ENCODE measurements around the gene PPP3R1. TPM values are rescaled to one million over a fixed set of nuclear protein-coding genes. Genes with fewer than 3 reads are reported as not detected.

The PPP3R1 gene
- total and polyA plus RNA-seq, 2 of the 8 experiments (the other 6 are each of a cell fraction or from before 2014, with no cell fraction given): 9.3 to 85.1 TPM

DNA sequence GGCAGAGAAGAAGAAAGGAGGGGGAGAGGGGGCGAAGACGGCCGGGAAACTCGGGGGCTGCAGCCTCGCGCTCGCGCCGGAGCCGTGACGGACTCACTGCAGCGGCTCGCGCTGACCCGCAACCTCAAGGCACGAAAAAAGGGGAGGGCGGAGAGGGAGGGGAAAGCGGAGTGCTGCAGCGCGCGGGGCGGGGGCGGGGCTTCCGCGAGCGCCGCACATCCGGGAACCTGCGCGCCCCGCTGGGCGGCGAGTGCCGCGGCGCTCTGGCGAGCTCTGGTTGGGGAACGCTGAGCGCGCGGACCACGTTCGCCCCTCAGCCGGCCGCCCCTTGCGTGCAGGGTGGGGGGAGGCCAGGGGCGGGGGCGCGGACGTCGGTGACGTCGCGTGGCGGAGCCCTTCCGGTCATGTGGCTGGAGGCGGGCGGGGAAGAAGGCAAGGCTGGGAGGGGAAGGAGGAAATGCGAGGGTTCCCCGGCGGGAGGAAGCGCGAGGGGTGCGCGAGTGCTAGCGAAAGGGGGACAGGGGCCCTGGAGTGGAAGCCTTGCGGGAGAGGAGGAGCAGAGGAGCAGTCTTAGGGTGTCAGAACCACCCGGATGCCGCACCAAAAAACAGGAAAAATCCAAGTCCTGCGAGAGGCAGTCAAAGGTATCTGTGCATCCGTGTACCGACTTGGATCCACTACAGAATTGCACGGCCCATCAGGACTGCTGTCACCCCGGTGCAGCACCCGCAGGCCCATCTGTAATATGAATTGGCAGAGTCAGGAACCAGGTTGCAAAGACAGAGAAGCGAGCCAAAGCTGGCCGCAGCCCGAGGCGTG lies at the start of gene PPP3R1 (continued):
- TF ChIP-seq FOSL1 (IDR thresholded peaks at IDR 0.05; ENCODE audit: insufficient read depth, low read depth, low read length) (no peak), YY1 (IDR thresholded peaks at IDR 0.05; ENCODE audit: low read depth, low read length) (0 out of 2 replicates have a peak, but pooled peaks have one; percentile 24), SAP30 (IDR thresholded peaks at IDR 0.05; ENCODE audit: insufficient read depth, insufficient replicate concordance, low read length) (no peak), TAF1 (IDR thresholded peaks at IDR 0.05; ENCODE audit: low read depth, low read length) (peak; percentile 65), USF2 (IDR thresholded peaks at IDR 0.05; ENCODE audit: low read length) (peak; percentile 65), BACH1 (IDR thresholded peaks at IDR 0.05; ENCODE audit: low read length) (no peak), BRCA1 (IDR thresholded peaks at IDR 0.05; ENCODE audit: low read depth, low read length) (no peak), RBBP5 (IDR thresholded peaks at IDR 0.05; ENCODE audit: borderline replicate concordance, low read depth, low read length) (0 out of 2 replicates have a peak, but pooled peaks have one; percentile 36), CREB1 (IDR thresholded peaks at IDR 0.05) (peak; percentile 89), SUZ12 (IDR thresholded peaks at IDR 0.05; ENCODE audit: low read length) (no peak), CHD2 (IDR thresholded peaks at IDR 0.05; ENCODE audit: low read length) (no peak), POLR2AphosphoS5 (IDR thresholded peaks at IDR 0.05; ENCODE audit: low read depth, low read length) (peak; percentile 59), CBX5 (IDR thresholded peaks at IDR 0.05; ENCODE audit: low read depth, low read length) (no peak), KDM1A (IDR thresholded peaks at IDR 0.05; ENCODE audit: borderline replicate concordance, low read length) (no peak), ASH2L (IDR thresholded peaks at IDR 0.05; ENCODE audit: low read length) (peak; percentile 95), TEAD4 (IDR thresholded peaks at IDR 0.05; ENCODE audit: low read depth, low read length) (peak; percentile 2; the same call in 1 of the 2 replicates), SIX5 (IDR thresholded peaks at IDR 0.05; ENCODE audit: low read depth, low read length) (no peak), E2F6 (IDR thresholded peaks at IDR 0.05) (peak; percentile 73), JUND (IDR thresholded peaks at IDR 0.05; ENCODE audit: low read length) (no peak), MAFK (IDR thresholded peaks at IDR 0.05; ENCODE audit: low read depth, low read length) (no peak), SIN3A (conservative IDR thresholded peaks at IDR 0.05 in 1 of 2, IDR thresholded peaks at IDR 0.05 in 1 of 2; ENCODE audit: low read depth in 1 of 2, low read length in 2 of 2) (peak in 1 of 2 experiments; percentile 60; a peak in 1 of 4 replicates), HDAC2 (IDR thresholded peaks at IDR 0.05; ENCODE audit: borderline replicate concordance in 1 of 2, low read depth in 2 of 2, low read length in 2 of 2) (peak in 1 of 2 experiments; percentile 61; a peak in 1 of 4 replicates)

All from H1 (cell line).